ENCODE results near the gene SLC24A4.
"Not testable (repeated sequence)": the region's sequence is repeated elsewhere in the genome, so short reads cannot be mapped to it uniquely, and the experiment has no call there.

SLC24A4 gene

GRCh38 chr14:92532490-92533163, 209.7 kb downstream of the SLC24A4 start:
- in situ Hi-C loops (cut with MboI; ENCODE audit: low sequenced_read_pairs): no loop called here

- in situ Hi-C loops (cut with MboI; ENCODE audit: low sequenced_read_pairs): no loop called here
These were observed 212.1 kb downstream of the SLC24A4 start for GRCh38 chr14:92534932-92535643.

GRCh38 chr14:92536231-92536630, 213.3 kb downstream of the SLC24A4 start:
- in situ Hi-C loops (cut with MboI; ENCODE audit: low sequenced_read_pairs): not testable (repeated sequence)

- in situ Hi-C loops (cut with MboI; ENCODE audit: low sequenced_read_pairs): no loop called here
These were observed 215.5 kb downstream of the SLC24A4 start for GRCh38 chr14:92538412-92538985.

GRCh38 chr14:92539419-92539818, 216.5 kb downstream of the SLC24A4 start:
- in situ Hi-C loops (cut with MboI; ENCODE audit: low sequenced_read_pairs): no loop called here

GRCh38 chr14:92539875-92540274, 216.9 kb downstream of the SLC24A4 start:
- in situ Hi-C loops (cut with MboI; ENCODE audit: low sequenced_read_pairs): no loop called here

GRCh38 chr14:92540472-92541048, 217.6 kb downstream of the SLC24A4 start:
- in situ Hi-C loops (cut with MboI; ENCODE audit: low sequenced_read_pairs): no loop called here

DNA sequence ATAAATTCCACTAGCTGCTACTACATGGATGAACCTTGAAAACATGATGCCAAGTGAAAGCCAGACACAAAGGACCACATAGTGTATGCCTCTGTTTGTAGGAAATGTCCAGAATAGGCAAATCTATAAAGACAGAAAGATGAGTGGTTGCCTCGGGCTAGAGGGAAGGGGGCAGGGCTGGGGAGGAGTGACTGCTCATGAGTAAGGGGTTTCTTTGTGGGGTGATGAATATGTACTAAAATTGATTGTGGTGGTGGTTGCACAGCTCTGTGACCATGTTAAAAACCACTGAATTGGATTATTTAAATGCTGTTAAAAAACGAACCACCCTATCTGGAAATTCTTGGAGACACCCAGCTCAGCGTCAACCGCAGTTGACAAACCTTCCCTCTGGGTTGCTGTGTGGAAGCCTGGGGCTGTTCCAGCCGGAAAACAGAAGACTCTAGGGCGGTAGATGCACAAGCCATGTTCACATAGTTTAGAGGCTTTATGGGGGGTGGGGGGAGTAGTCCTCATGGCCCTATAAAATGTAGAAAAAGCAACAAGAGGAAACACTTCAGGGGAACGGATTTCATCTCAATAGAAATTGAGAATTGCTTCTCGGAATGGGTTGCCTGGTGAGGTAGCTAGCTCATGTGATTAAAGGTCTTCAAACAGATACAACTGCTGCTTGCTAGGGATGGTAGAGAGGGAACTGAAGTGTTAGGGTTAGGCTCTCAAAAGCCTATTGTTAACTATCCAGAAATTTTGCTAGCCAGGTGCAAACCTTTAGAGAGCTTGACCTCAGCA, 220.0 kb downstream of the SLC24A4 start:
- in situ Hi-C loops (cut with MboI; ENCODE audit: low sequenced_read_pairs): no loop called here

DNA sequence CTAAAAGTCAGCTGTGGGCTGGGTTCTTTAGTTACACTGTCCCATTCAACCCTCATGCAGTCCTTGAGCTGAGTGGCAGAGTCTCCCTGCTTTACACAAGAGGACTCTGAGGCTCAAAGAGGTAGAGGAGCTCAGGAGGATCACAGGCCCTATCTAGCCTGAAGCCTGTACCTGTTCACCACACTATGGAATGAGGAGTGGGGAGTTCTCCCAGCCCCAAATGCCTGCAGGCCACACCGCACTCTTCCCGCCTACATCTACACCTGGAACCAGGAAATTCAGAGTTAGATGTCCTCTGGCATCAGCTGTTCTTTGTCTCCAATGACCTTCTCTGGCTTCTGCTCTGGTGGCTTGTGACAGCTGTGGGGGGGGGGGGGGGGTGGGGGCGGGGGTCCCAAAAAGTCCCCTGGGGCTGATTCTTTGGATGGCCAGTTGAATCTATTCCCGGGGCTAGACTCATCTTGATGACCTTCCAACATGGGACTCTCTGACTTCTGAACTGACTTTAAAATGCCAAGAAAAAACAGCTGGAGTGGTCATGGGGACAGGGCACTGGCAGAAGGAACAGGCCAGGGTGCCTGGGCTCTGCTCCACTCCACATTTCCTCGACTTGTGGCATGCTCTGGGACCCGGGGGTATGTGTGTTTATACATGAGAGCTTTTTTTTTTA, 221.2 kb downstream of the SLC24A4 start:
- in situ Hi-C loops (cut with MboI; ENCODE audit: low sequenced_read_pairs): no loop called here

- in situ Hi-C loops (cut with MboI; ENCODE audit: low sequenced_read_pairs): no loop called here
These were observed 223.5 kb downstream of the SLC24A4 start for GRCh38 chr14:92546347-92547053.

- in situ Hi-C loops (cut with MboI; ENCODE audit: low sequenced_read_pairs): no loop called here
These were observed 226.3 kb downstream of the SLC24A4 start for GRCh38 chr14:92549105-92549858.

DNA sequence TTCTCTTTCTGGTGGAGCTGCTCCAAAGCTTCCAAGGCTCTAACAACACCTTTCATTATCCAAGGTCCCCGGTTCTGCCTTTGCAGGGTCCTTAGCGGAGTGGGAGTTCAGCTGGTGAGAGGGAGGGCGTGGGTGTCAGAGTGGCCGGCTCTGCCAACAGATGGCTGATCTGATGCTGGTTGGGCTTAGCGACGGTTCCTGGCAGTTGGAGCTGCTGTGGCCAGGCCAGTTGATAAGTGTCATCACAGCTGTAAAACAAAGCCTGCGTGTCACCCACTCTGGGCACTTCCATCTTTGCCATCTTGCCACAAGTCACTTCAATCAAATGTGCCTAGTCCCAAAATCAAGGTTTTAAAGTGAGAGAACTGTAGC, 226.9 kb downstream of the SLC24A4 start:
- in situ Hi-C loops (cut with MboI; ENCODE audit: low sequenced_read_pairs): no loop called here

All from HL-60/S4 treated with retinoic acid at 250 ng/mL for 4 days and 3 days (cell line).